CD14-positive monocyte (primary cell): ENCODE results near the gene MAMDC2. TPM values are rescaled to one million over a fixed set of nuclear protein-coding genes. Genes with fewer than 3 reads are reported as not detected.

Experiments
- DNase-seq, 3 donors: peaks; one replicate each; pipeline ENCODE4 v3.0.0-alpha.2; 2011 to 2022
- H2AFZ ChIP-seq: 2 replicates; pipeline ENCODE4 v1.6.0; 2012; ENCODE audit warnings: mild to moderate bottlenecking, low read depth, low read length, inconsistent platforms; ENCODE audit not compliant: insufficient read depth, poor library complexity, severe bottlenecking
- H3K27ac ChIP-seq, 2 donors: 1 replicate in 1 of 2; 2 replicates in 1 of 2; pipeline ENCODE4 v1.5.1; 2012 to 2013; ENCODE audit warnings: low read length in 2 of 2, control low read depth in 1 of 2, inconsistent platforms in 1 of 2, low read depth in 1 of 2, mild to moderate bottlenecking in 1 of 2
- H3K27me3 ChIP-seq, 2 donors: one replicate each; pipeline versions ENCODE4 v1.6.0 to v1.6.1; 2011 to 2013; ENCODE audit warnings: low read length in 2 of 2; ENCODE audit not compliant: control insufficient read depth in 2 of 2, insufficient read depth in 2 of 2
- H3K36me3 ChIP-seq, 2 donors: replicated peaks in 1 of 2; 1 replicate in 1 of 2; 2 replicates in 1 of 2; pipeline versions ENCODE4 v1.5.1 to v1.6.1; 2012 to 2013; ENCODE audit warnings: low read length in 2 of 2, control low read depth in 1 of 2, inconsistent platforms in 1 of 2, mild to moderate bottlenecking in 1 of 2; ENCODE audit not compliant: insufficient read depth in 2 of 2, control insufficient read depth in 1 of 2
- H3K4me1 ChIP-seq, 2 donors: 1 replicate in 1 of 2; 2 replicates in 1 of 2; pipeline versions ENCODE4 v1.5.1 to v1.6.1; 2012 to 2013; ENCODE audit warnings: low read length in 2 of 2, control low read depth in 1 of 2, inconsistent platforms in 1 of 2, mild to moderate bottlenecking in 1 of 2, moderate library complexity in 1 of 2; ENCODE audit not compliant: insufficient read depth in 2 of 2, control insufficient read depth in 1 of 2
- H3K4me2 ChIP-seq: replicated peaks from 2 replicates; pipeline ENCODE3; 2012; ENCODE audit warnings: low read length, moderate library complexity, mild to moderate bottlenecking; ENCODE audit not compliant: poor library complexity, severe bottlenecking; ENCODE audit errors: extremely low read depth
- H3K4me3 ChIP-seq, 3 experiments: fragments of 200-600 bp in 1 of 3; sonication (generic) in 1 of 3; replicated peaks in 1 of 3; 1 replicate in 2 of 3; 2 replicates in 1 of 3; pipeline ENCODE4 v1.5.1; 2011 to 2013; ENCODE audit warnings: low read length in 3 of 3, mild to moderate bottlenecking in 3 of 3, control low read depth in 2 of 3, low read depth in 2 of 3, inconsistent platforms in 1 of 3, moderate library complexity in 1 of 3
- H3K79me2 ChIP-seq: 2 replicates; pipeline ENCODE4 v1.6.0; 2012; ENCODE audit warnings: mild to moderate bottlenecking, control low read depth, inconsistent platforms, low read length, moderate library complexity; ENCODE audit not compliant: insufficient read depth
- H3K9ac ChIP-seq: 2 replicates; pipeline ENCODE4 v1.6.0; 2017; ENCODE audit warnings: low read length, mild to moderate bottlenecking; ENCODE audit not compliant: insufficient read depth, poor library complexity, severe bottlenecking
- H3K9me3 ChIP-seq, 2 donors: replicated peaks in 1 of 2; 1 replicate in 1 of 2; 2 replicates in 1 of 2; pipeline versions ENCODE4 v1.5.1 to v1.6.1; 2012 to 2013; ENCODE audit warnings: low read length in 2 of 2, control low read depth in 1 of 2; ENCODE audit not compliant: control insufficient read depth in 1 of 2, insufficient read depth in 1 of 2
- H4K20me1 ChIP-seq: 2 replicates; pipeline ENCODE4 v1.6.0; 2012; ENCODE audit warnings: mild to moderate bottlenecking, low read length, control low read depth, moderate library complexity; ENCODE audit not compliant: insufficient read depth
- H3K27ac Mint-ChIP-seq, 7 donors: one replicate each; pipeline ENCODE4 v1.8.0; 2020; ENCODE audit warnings: mild to moderate bottlenecking in 7 of 7, mixed read lengths in 7 of 7, moderate library complexity in 6 of 7, inconsistent platforms in 2 of 7
- H3K27me3 Mint-ChIP-seq, 3 donors: one replicate each; pipeline ENCODE4 v1.8.0; 2021 to 2022; ENCODE audit warnings: low read depth in 3 of 3, mild to moderate bottlenecking in 3 of 3, mixed read lengths in 3 of 3, moderate library complexity in 3 of 3, inconsistent platforms in 1 of 3
- H3K36me3 Mint-ChIP-seq, 2 donors: one replicate each; pipeline ENCODE4 v1.8.0; 2020; ENCODE audit warnings: mixed read lengths in 2 of 2, inconsistent platforms in 1 of 2, mild to moderate bottlenecking in 1 of 2
- H3K4me1 Mint-ChIP-seq: one replicate; pipeline ENCODE4 v1.8.0; 2020; ENCODE audit warnings: mild to moderate bottlenecking, mixed read lengths
- H3K4me3 Mint-ChIP-seq, 2 donors: one replicate each; pipeline ENCODE4 v1.8.0; 2020; ENCODE audit warnings: mild to moderate bottlenecking in 2 of 2, mixed read lengths in 2 of 2, moderate library complexity in 1 of 2
- H3K9me3 Mint-ChIP-seq, 7 donors: one replicate each; pipeline ENCODE4 v1.8.0; 2020 to 2022; ENCODE audit warnings: mixed read lengths in 7 of 7, mild to moderate bottlenecking in 6 of 7, moderate library complexity in 6 of 7, inconsistent platforms in 2 of 7
- WGBS: methylation state at CpG from one replicate; pipeline ENCODE4 v1.1.5; 2013; ENCODE audit warnings: missing lambda C conversion rate; ENCODE audit not compliant: insufficient coverage; 5-methylcytosine and 5-hydroxymethylcytosine counted together
- intact Hi-C, 2 donors: fragments of 100-400 bp; cut with micrococcal nuclease; formaldehyde crosslinking; loops; one replicate each; pipeline versions ENCODE4 v1.15.0 to v1.15.1; 2023
- polyA plus RNA-seq, 3 donors: library from polyadenylated mRNA; depleted of rRNA in 1 of 3; unstranded in 2 of 3; stranded (reverse) in 1 of 3; fragments of 300-500 nt in 2 of 3; fragments of >200 nt in 1 of 3; fragmentation: Illumina TruSeq in 2 of 3; gene quantifications; 1 replicate in 2 of 3; 2 replicates in 1 of 3; pipeline ENCODE4 v1.2.3, GENCODE V29; 2012 to 2021
- TF ChIP-seq, protein P1 (sequence below): fragments of 200-600 bp; IDR thresholded peaks from one replicate; pipeline ENCODE4 v1.8.0; 2022; ENCODE audit warnings: antibody characterized with exemption, mild to moderate bottlenecking

Gene MAMDC2
- polyA plus RNA-seq, 3 donors: 0.05 to 0.09 TPM; not detected in 1

GRCh38 chr9:70066874-70067273 lies 23.2 kb downstream of the MAMDC2 start:
- H3K27me3 Mint-ChIP-seq: no peaks in the 10 kb centered on the region
- H3K4me3 Mint-ChIP-seq: no peak overlapping the region
- Histone ChIP-seq H3K27me3 (no peaks in the 10 kb centered on the region), H3K4me1 (no peaks in the 10 kb centered on the region), H3K9me3 (no peaks in the 10 kb centered on the region), H3K4me2 (no peak overlapping the region), H4K20me1 (no peaks in the 10 kb centered on the region), H3K4me3 (no peak overlapping the region), H3K27ac (no peak overlapping the region), H2AFZ (no peak overlapping the region), H3K36me3 (no peaks in the 10 kb centered on the region), H3K79me2 (no peaks in the 10 kb centered on the region), H3K9ac (no peak overlapping the region)
- H3K27ac Mint-ChIP-seq: no peak overlapping the region
- TF ChIP-seq, protein P1, sequence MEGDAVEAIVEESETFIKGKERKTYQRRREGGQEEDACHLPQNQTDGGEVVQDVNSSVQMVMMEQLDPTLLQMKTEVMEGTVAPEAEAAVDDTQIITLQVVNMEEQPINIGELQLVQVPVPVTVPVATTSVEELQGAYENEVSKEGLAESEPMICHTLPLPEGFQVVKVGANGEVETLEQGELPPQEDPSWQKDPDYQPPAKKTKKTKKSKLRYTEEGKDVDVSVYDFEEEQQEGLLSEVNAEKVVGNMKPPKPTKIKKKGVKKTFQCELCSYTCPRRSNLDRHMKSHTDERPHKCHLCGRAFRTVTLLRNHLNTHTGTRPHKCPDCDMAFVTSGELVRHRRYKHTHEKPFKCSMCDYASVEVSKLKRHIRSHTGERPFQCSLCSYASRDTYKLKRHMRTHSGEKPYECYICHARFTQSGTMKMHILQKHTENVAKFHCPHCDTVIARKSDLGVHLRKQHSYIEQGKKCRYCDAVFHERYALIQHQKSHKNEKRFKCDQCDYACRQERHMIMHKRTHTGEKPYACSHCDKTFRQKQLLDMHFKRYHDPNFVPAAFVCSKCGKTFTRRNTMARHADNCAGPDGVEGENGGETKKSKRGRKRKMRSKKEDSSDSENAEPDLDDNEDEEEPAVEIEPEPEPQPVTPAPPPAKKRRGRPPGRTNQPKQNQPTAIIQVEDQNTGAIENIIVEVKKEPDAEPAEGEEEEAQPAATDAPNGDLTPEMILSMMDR: no peak
- H3K4me1 Mint-ChIP-seq: peaks cover 10% of the 10 kb centered on the region
- peaks cover 0 to 3% (median 0%) of the 10 kb centered on the region in 7 donors for H3K9me3 Mint-ChIP-seq
- intact Hi-C loops: no loop called here
- WGBS: 72% methylated on average over 2 of the region's 2 CpGs
- no peak for DNase-seq
- no peaks in the 10 kb centered on the region for H3K36me3 Mint-ChIP-seq

DNA sequence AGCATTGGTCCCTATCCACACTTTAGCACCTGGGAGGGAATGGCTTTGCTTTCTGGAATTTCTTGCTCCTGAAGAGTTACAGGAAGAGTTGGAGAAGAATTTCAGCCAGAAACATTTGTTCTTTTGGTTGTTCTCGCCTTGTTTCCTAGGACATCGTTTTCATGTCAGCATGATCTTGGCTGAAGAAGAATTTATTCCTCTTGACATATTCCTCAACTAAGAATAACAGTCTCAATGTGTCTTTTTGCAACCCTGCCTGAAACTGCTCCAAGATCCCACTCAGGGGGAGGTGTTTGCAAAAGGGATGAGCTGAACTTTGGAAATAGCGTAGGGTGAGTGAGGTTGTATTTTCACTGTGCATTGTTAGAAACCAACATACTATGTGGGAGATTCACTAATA lies 26.1 kb downstream of the MAMDC2 start:
- Histone ChIP-seq H3K27me3 (no peaks in the 10 kb centered on the region), H3K79me2 (no peaks in the 10 kb centered on the region), H3K27ac (no peak overlapping the region), H3K9me3 (no peaks in the 10 kb centered on the region), H3K4me3 (no peak overlapping the region), H3K4me1 (no peaks in the 10 kb centered on the region), H2AFZ (no peak overlapping the region), H4K20me1 (no peaks in the 10 kb centered on the region), H3K9ac (no peak overlapping the region), H3K36me3 (no peaks in the 10 kb centered on the region), H3K4me2 (no peak overlapping the region)
- no peak overlapping the region for H3K4me3 Mint-ChIP-seq
- H3K36me3 Mint-ChIP-seq: no peaks in the 10 kb centered on the region
- H3K27me3 Mint-ChIP-seq: peaks cover 0 to under 1% (median 0%) of the 10 kb centered on the region in 3 donors
- no peak overlapping the region for H3K27ac Mint-ChIP-seq
- intact Hi-C loops: no loop called here
- TF ChIP-seq, protein P1: no peak
- no peak for DNase-seq
- H3K9me3 Mint-ChIP-seq: peaks cover 0 to 3% (median 0%) of the 10 kb centered on the region in 7 donors
- WGBS: no CpG with 5 or more reads among the region's 3 CpGs
- peaks cover 5% of the 10 kb centered on the region for H3K4me1 Mint-ChIP-seq
